Stimulated activated CD8-positive, alpha-beta memory T cell treated with anti-CD3 and anti-CD28 coated beads, Interleukin-12 subunit alpha, Interleukin-12 subunit beta, amount 100 ng/mL, for 1 hour (primary cell): ENCODE results near the gene PRDX5.

Experiments used
- DNase-seq: peaks from one replicate; pipeline ENCODE4 v3.0.0-alpha.2; 2020; ENCODE audit warnings: low read depth

The PRDX5 gene

GRCh38 chr11:64362339-64362738 is 44.4 kb downstream of the PRDX5 start:
- no peak for DNase-seq

- no peak for DNase-seq
Measured at GRCh38 chr11:64364435-64364834, 46.5 kb downstream of the PRDX5 start.

- no peak for DNase-seq
Measured at GRCh38 chr11:64364911-64365310, 47.0 kb downstream of the PRDX5 start.

GRCh38 chr11:64366751-64367150 is 48.8 kb downstream of the PRDX5 start:
- no peak for DNase-seq

GRCh38 chr11:64367931-64368672 is 50.2 kb downstream of the PRDX5 start:
- DNase-seq: no peak

- no peak for DNase-seq
Measured at GRCh38 chr11:64368673-64369074, 50.8 kb downstream of the PRDX5 start.

GRCh38 chr11:64369440-64370421 is 51.8 kb downstream of the PRDX5 start:
- no peak for DNase-seq

GRCh38 chr11:64371201-64371600 is 53.3 kb downstream of the PRDX5 start:
- no peak for DNase-seq
